Nasal cavity respiratory epithelium epithelial cell of viscerocranial mucosa (primary cell): ENCODE results near the gene MAP2. TPM values are rescaled to one million over a fixed set of nuclear protein-coding genes. Genes with fewer than 3 reads are reported as not detected.

Source experiments
- total RNA-seq: library from RNA; depleted of rRNA; stranded (reverse); fragments of >200 nt; gene quantifications from 2 replicates; pipeline ENCODE4 v1.2.3, GENCODE V29; 2014

The MAP2 gene, protein sequence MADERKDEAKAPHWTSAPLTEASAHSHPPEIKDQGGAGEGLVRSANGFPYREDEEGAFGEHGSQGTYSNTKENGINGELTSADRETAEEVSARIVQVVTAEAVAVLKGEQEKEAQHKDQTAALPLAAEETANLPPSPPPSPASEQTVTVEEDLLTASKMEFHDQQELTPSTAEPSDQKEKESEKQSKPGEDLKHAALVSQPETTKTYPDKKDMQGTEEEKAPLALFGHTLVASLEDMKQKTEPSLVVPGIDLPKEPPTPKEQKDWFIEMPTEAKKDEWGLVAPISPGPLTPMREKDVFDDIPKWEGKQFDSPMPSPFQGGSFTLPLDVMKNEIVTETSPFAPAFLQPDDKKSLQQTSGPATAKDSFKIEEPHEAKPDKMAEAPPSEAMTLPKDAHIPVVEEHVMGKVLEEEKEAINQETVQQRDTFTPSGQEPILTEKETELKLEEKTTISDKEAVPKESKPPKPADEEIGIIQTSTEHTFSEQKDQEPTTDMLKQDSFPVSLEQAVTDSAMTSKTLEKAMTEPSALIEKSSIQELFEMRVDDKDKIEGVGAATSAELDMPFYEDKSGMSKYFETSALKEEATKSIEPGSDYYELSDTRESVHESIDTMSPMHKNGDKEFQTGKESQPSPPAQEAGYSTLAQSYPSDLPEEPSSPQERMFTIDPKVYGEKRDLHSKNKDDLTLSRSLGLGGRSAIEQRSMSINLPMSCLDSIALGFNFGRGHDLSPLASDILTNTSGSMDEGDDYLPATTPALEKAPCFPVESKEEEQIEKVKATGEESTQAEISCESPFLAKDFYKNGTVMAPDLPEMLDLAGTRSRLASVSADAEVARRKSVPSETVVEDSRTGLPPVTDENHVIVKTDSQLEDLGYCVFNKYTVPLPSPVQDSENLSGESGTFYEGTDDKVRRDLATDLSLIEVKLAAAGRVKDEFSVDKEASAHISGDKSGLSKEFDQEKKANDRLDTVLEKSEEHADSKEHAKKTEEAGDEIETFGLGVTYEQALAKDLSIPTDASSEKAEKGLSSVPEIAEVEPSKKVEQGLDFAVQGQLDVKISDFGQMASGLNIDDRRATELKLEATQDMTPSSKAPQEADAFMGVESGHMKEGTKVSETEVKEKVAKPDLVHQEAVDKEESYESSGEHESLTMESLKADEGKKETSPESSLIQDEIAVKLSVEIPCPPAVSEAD (N-terminal part only)
- 13.2 and 19.1 TPM in 2 replicates for total RNA-seq

DNA sequence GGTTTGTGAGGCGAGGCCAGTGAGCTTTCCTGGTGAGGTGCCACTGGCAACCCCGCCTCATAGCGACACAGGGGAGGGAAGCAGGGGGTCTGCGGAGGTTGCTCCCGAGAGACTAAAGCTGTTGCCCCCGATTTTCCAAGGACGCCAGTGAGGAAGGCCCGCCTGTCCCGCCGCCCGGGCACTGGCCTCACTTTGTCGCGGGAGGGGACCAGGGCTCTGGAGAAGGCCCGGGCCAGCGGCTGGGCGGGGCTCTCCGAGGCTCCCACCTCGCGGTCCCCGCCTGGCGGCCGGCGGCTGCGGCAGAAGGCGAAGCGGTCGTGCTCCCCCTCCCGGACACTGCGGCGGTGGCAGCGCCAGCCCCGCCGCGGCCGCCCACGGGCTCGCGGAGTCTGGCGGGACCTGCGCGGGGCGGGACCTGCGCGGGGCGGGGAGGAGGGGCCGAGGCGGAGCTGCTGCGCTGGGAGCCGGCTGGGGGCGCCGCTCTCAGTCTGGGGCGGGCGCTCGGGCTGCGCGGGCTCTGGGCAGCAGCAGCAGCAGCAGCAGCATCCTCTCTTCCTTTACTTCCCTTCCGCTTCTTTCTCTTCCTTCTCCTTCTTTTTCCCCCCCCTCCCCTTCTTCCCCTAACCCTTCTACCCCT, at the start of gene MAP2:
Gene MAP2 (plus strand): TSS at position 486 of the 637 bp plus-strand sequence. CDS start 229,124 bp downstream, outside the sequence.

DNA sequence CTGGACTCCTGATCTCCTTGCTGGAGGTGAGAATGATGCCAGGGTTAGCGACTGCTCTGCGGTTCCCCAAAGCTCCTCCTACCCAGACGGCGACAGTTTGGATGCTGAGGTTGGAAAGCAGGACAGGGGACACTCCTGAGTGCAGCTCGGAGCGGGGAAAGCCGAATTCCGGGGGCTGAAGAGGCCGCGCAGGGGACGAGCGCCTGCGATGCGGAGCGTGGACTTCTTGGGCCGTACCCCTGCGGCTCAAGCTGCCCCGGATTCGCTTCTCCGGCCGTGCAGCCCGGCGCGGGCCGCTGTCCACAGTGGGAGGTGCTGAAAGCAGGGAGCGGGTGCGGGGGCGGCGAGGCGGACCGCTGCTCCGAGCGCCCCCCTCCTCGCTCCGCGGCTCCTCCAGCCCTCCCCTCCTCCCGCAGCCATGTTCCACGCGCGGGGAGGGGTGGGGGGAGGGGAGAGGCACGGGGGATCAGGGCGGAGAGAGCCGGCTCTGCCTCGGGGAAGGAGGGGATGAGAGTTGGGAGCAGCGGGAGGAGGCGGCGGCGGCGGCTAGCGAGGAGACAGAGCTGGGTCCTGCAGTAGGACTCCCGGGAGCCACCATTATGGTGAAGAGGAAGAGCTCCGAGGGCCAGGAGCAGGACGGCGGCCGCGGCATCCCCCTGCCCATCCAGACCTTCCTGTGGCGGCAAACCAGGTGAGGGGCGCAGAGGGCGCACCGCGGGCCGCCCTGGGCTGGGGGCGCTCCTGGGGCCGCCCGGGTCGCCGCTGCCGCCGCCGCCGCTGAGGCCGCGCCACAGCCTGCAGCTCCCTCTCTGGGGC, 347.8 kb downstream of the MAP2 start, which contains the start of gene UNC80:
Gene UNC80 (plus strand): TSS at position 359 of the 816 bp plus-strand sequence. CDS start 241 bp downstream, at position 600.

